IMR-90 (cell line): ENCODE results near the gene RER1. TPM values are rescaled to one million over a fixed set of nuclear protein-coding genes. Genes with fewer than 3 reads are reported as not detected.

Source experiments
- ATAC-seq: fragments of 200-7000 bp; cut with Tn5 transposase; 2 replicates; pipeline ENCODE4 v1.9.1; 2020; ENCODE audit warnings: low read depth, mild to moderate bottlenecking, moderate library complexity
- BruUV-seq: library from RNA; stranded (reverse); fragments of 400-500 nt; replicated peaks from 2 replicates; lab custom pipeline; 2021; lab: Mats Ljungman, UMichigan
- CTCF ChIA-PET: fragments of 300-600 bp; formaldehyde crosslinking; extraction: SDS; loops from one replicate; lab custom pipeline; 2021; ENCODE audit warnings: antibody characterized with exemption; lab: Yijun Ruan, JAX
- POLR2A ChIA-PET: fragments of 300-600 bp; sonication (Branson Sonifier 250); formaldehyde crosslinking; loops from one replicate; lab custom pipeline; 2022; ENCODE audit warnings: antibody characterized with exemption; ENCODE audit not compliant: unreplicated experiment; lab: Charles Lee
- DNase-seq: peaks from one replicate; pipeline ENCODE4 v3.0.0; 2013
- H2AFZ ChIP-seq: replicated peaks from 2 replicates; pipeline ENCODE3; 2013; ENCODE audit warnings: low read length, mild to moderate bottlenecking; ENCODE audit not compliant: poor library complexity
- H2AK5ac ChIP-seq: 2 replicates; pipeline ENCODE4 v1.6.1; 2013; ENCODE audit warnings: low read depth, low read length, inconsistent platforms
- H2AK9ac ChIP-seq: replicated peaks from 2 replicates; pipeline ENCODE3; 2013; ENCODE audit warnings: mild to moderate bottlenecking, low read depth, low read length, moderate library complexity; ENCODE audit not compliant: poor library complexity
- H2BK120ac ChIP-seq: 2 replicates; pipeline ENCODE4 v1.6.1; 2013; ENCODE audit warnings: low read depth, low read length, inconsistent platforms
- H2BK15ac ChIP-seq: 3 replicates; pipeline ENCODE4 v1.6.1; 2013; ENCODE audit warnings: low read depth, low read length, inconsistent platforms
- H2BK20ac ChIP-seq: 2 replicates; pipeline ENCODE4 v1.6.1; 2013; ENCODE audit warnings: low read depth, mild to moderate bottlenecking, inconsistent platforms, low read length, moderate library complexity
- H2BK5ac ChIP-seq: 2 replicates; pipeline ENCODE4 v1.6.1; 2013; ENCODE audit warnings: mild to moderate bottlenecking, low read depth, low read length, inconsistent platforms; ENCODE audit not compliant: poor library complexity, severe bottlenecking
- H3K14ac ChIP-seq: replicated peaks from 2 replicates; pipeline ENCODE4 v1.6.1; 2013; ENCODE audit warnings: low read depth, low read length, inconsistent platforms
- H3K18ac ChIP-seq: 2 replicates; pipeline ENCODE4 v1.6.1; 2013; ENCODE audit warnings: low read depth, low read length, control low read depth
- H3K23ac ChIP-seq: 2 replicates; pipeline ENCODE4 v1.6.1; 2013; ENCODE audit warnings: low read depth, low read length, inconsistent platforms
- H3K27ac ChIP-seq: 2 replicates; pipeline ENCODE4 v1.5.1; 2013; ENCODE audit warnings: mild to moderate bottlenecking, control low read depth, low read length; ENCODE audit not compliant: insufficient read depth
- H3K27me3 ChIP-seq: 2 replicates; pipeline ENCODE4 v1.6.1; 2013; ENCODE audit warnings: low read length; ENCODE audit not compliant: control insufficient read depth, insufficient read depth
- H3K36me3 ChIP-seq: 2 replicates; pipeline ENCODE4 v1.6.1; 2013; ENCODE audit warnings: low read length, mixed read lengths; ENCODE audit not compliant: control insufficient read depth, insufficient read depth
- H3K4ac ChIP-seq: 2 replicates; pipeline ENCODE4 v1.6.1; 2013; ENCODE audit warnings: low read depth, low read length, inconsistent platforms
- H3K4me1 ChIP-seq: 2 replicates; pipeline ENCODE4 v1.6.1; 2013; ENCODE audit warnings: low read length, mixed read lengths; ENCODE audit not compliant: control insufficient read depth, insufficient read depth
- H3K4me2 ChIP-seq: 2 replicates; pipeline ENCODE4 v1.6.1; 2013; ENCODE audit warnings: low read depth, mild to moderate bottlenecking, control low read depth, low read length, moderate library complexity
- H3K4me3 ChIP-seq: 2 replicates; pipeline ENCODE4 v1.5.1; 2013; ENCODE audit warnings: low read depth, mild to moderate bottlenecking, control low read depth, low read length, moderate library complexity; ENCODE audit not compliant: insufficient read depth
- H3K56ac ChIP-seq: 2 replicates; pipeline ENCODE4 v1.6.1; 2013; ENCODE audit warnings: low read length, inconsistent platforms; ENCODE audit not compliant: insufficient read depth; ENCODE audit errors: extremely low read depth
- H3K79me1 ChIP-seq, 2 experiments: 2 replicates each; pipeline ENCODE4 v1.6.1; 2013; ENCODE audit warnings: low read length in 2 of 2, inconsistent platforms in 1 of 2, low read depth in 1 of 2
- H3K9ac ChIP-seq: 2 replicates; pipeline ENCODE4 v1.6.1; 2013; ENCODE audit warnings: low read depth, low read length, control low read depth
- H3K9me1 ChIP-seq: 2 replicates; pipeline ENCODE4 v1.6.1; 2013; ENCODE audit warnings: low read length, inconsistent platforms; ENCODE audit not compliant: insufficient read depth
- H3K9me3 ChIP-seq: 2 replicates; pipeline ENCODE4 v1.6.1; 2013; ENCODE audit warnings: low read length; ENCODE audit not compliant: control insufficient read depth, insufficient read depth
- H4K20me1 ChIP-seq: 2 replicates; pipeline ENCODE4 v1.6.1; 2013; ENCODE audit warnings: low read length, inconsistent platforms; ENCODE audit not compliant: insufficient read depth
- H4K5ac ChIP-seq: 2 replicates; pipeline ENCODE4 v1.6.1; 2013; ENCODE audit warnings: mild to moderate bottlenecking, low read depth, low read length, control low read depth
- H4K8ac ChIP-seq, 2 experiments: 2 replicates each; pipeline ENCODE4 v1.6.1; 2013; ENCODE audit warnings: low read depth in 2 of 2, low read length in 2 of 2, control low read depth in 1 of 2, inconsistent platforms in 1 of 2
- H4K91ac ChIP-seq: 2 replicates; pipeline ENCODE4 v1.6.1; 2013; ENCODE audit warnings: low read depth, low read length, inconsistent platforms; ENCODE audit not compliant: insufficient read depth
- BHLHE40 ChIP-seq: fragments of 150-350 bp; IDR thresholded peaks from 2 replicates; pipeline ENCODE4 v1.6.1; 2016; ENCODE audit warnings: mild to moderate bottlenecking, low read depth, low read length
- CEBPB ChIP-seq: IDR thresholded peaks from 2 replicates; pipeline ENCODE4 v1.6.1; 2012; ENCODE audit warnings: low read depth, low read length, improper control_type of control experiment
- CHD1 ChIP-seq: IDR thresholded peaks from 2 replicates; pipeline ENCODE4 v1.6.1; 2012; ENCODE audit warnings: low read depth, low read length, improper control_type of control experiment
- MAZ ChIP-seq: IDR thresholded peaks from 2 replicates; pipeline ENCODE4 v1.6.1; 2012; ENCODE audit warnings: low read depth, mild to moderate bottlenecking, low read length, improper control_type of control experiment, moderate library complexity, borderline replicate concordance
- NFE2L2 ChIP-seq: fragments of 150-350 bp; IDR thresholded peaks from 2 replicates; pipeline ENCODE4 v1.6.1; 2016; ENCODE audit warnings: low read depth, mild to moderate bottlenecking, low read length
- POLR2A ChIP-seq: IDR thresholded peaks from 2 replicates; pipeline ENCODE4 v1.6.1; 2012; ENCODE audit warnings: mild to moderate bottlenecking, low read depth, low read length
- RAD21 ChIP-seq: IDR thresholded peaks from 2 replicates; pipeline ENCODE4 v1.6.1; 2012; ENCODE audit warnings: low read length, improper control_type of control experiment
- RCOR1 ChIP-seq: IDR thresholded peaks from 2 replicates; pipeline ENCODE4 v1.6.1; 2012; ENCODE audit warnings: mild to moderate bottlenecking, low read length, improper control_type of control experiment; ENCODE audit not compliant: insufficient replicate concordance
- RFX5 ChIP-seq: IDR thresholded peaks from 2 replicates; pipeline ENCODE4 v1.8.0; 2012; ENCODE audit warnings: low read depth, mild to moderate bottlenecking, low read length, moderate library complexity
- SMC3 ChIP-seq: fragments of 150-350 bp; IDR thresholded peaks from 2 replicates; pipeline ENCODE4 v1.6.1; 2016; ENCODE audit warnings: low read depth, mild to moderate bottlenecking, antibody characterized with exemption, low read length, moderate library complexity
- WGBS, 2 experiments: methylation state at CpG; one replicate each; pipeline versions ENCODE4 v1.1.5 to v1.1.7; 2013; ENCODE audit warnings: missing lambda C conversion rate in 2 of 2; ENCODE audit not compliant: insufficient read length in 1 of 2; ENCODE audit errors: extremely low coverage in 2 of 2; 5-methylcytosine and 5-hydroxymethylcytosine counted together
- dilution Hi-C: fragments of 300-500 bp; cut with HindIII; formaldehyde crosslinking; loops from one replicate; pipeline ENCODE4 v1.14.3; 2018; ENCODE audit warnings: low sequenced_read_pairs; ENCODE audit not compliant: unreplicated experiment
- in situ Hi-C: fragments of 300-500 bp; cut with MboI; formaldehyde crosslinking; loops from 3 replicates; pipeline ENCODE4 v1.14.3; 2019; ENCODE audit warnings: low sequenced_read_pairs, inconsistent platforms, mixed read lengths
- intact Hi-C: fragments of 100-400 bp; cut with micrococcal nuclease; formaldehyde crosslinking; loops from 2 replicates; pipeline ENCODE4 v1.10.0; 2022
- polyA plus RNA-seq, 3 experiments: library from polyadenylated mRNA; depleted of rRNA; stranded (reverse); fragments of >200 nt; gene quantifications; 2 replicates each; pipeline ENCODE4 v1.2.3, GENCODE V29; 2012; ENCODE audit warnings: low replicate concordance in 1 of 3
- total RNA-seq: library from RNA; depleted of rRNA; stranded (reverse); fragments of >200 nt; gene quantifications from 2 replicates; pipeline ENCODE4 v1.2.3, GENCODE V29; 2012
- TF ChIP-seq, protein P1 (sequence below): fragments of 150-350 bp; IDR thresholded peaks from 2 replicates; pipeline ENCODE4 v1.6.1; 2016; ENCODE audit warnings: low read depth, mild to moderate bottlenecking, low read length, moderate library complexity, borderline replicate concordance

The RER1 gene
- total and polyA plus RNA-seq, 2 of the 4 experiments (the other 2 are of a cell fraction) = 47.1 to 240 TPM

DNA sequence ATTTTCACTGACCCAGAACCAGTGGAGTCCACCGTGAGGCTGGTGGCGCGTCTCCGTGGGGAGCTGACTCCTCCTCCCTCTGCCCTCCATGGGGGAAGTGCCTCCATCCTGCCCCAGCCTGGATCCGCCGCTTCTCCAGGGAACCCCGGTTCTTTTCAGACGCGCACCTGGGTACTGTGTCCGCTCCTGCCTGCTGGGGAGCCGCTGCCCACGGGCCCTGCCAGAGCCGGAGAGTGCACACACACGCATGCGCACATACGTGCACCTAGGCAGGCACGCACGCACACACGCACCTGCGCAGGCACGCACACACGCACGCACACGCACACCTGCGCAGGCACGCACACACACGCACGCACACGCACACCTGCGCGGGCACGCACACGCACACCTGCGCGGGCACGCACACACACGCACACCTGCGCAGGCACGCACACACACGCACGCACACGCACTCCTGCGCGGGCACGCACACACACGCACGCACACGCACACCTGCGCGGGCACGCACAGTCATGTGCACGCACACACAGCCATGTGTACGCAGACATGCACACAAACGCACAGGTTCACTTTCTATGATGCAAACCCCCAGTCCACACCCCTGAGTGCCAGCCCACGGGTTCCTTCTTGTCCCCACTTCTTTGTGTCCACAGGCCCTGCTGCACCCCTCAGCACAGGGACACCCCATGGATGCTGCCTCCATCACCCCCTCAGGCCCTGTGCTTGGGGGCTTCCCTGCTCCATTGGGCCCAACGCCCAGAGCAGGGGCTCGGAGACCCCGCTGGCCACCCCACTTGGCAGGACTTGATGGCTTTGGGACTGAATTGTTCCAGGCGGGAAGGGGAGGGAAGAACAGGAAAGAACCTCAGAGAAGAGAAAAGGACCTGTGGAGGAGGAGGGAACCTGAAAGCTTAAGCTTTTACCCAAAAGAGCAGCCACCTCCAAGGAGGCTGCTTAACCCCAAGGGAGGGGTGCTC, 43.0 kb upstream of the RER1 start:
- H4K20me1 ChIP-seq = no peaks in the 10 kb centered on the region

More for the DNA sequence above, 43.0 kb upstream of the RER1 start:
- no peak overlapping the region for H3K56ac ChIP-seq
- BruUV-seq = no TSS peak
- no peak for TF ChIP-seq CEBPB
- no peak for TF ChIP-seq BHLHE40
- no peak for TF ChIP-seq CHD1
- no peak for TF ChIP-seq POLR2A
- TF ChIP-seq SMC3 = no peak
- no peak for TF ChIP-seq RAD21
- TF ChIP-seq RFX5 = no peak
- no peak for TF ChIP-seq NFE2L2
- TF ChIP-seq RCOR1 = no peak
- TF ChIP-seq MAZ = no peak
- TF ChIP-seq, protein P1, sequence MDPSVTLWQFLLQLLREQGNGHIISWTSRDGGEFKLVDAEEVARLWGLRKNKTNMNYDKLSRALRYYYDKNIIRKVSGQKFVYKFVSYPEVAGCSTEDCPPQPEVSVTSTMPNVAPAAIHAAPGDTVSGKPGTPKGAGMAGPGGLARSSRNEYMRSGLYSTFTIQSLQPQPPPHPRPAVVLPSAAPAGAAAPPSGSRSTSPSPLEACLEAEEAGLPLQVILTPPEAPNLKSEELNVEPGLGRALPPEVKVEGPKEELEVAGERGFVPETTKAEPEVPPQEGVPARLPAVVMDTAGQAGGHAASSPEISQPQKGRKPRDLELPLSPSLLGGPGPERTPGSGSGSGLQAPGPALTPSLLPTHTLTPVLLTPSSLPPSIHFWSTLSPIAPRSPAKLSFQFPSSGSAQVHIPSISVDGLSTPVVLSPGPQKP = no peak
- no peak overlapping the region for H2AK9ac ChIP-seq
- POLR2A ChIA-PET = no interaction called here
- no peak overlapping the region for H3K4me2 ChIP-seq
- no peak overlapping the region for H3K4ac ChIP-seq
- H4K91ac ChIP-seq = no peak overlapping the region
- H2AK5ac ChIP-seq = no peak overlapping the region
- H2AFZ ChIP-seq = no peak overlapping the region
- no peaks in the 10 kb centered on the region for H3K79me1 ChIP-seq
- H3K27ac ChIP-seq = no peak overlapping the region
- H3K18ac ChIP-seq = no peak overlapping the region
- H2BK15ac ChIP-seq = no peak overlapping the region
- no peak overlapping the region for H3K23ac ChIP-seq
- H3K9ac ChIP-seq = no peak overlapping the region
- no peaks in the 10 kb centered on the region for H3K4me1 ChIP-seq
- no peak overlapping the region for H4K8ac ChIP-seq
- in situ Hi-C loops = no loop called here
- no peaks in the 10 kb centered on the region for H3K36me3 ChIP-seq
- no peaks in the 10 kb centered on the region for H3K27me3 ChIP-seq
- intact Hi-C loops = no loop called here
- CTCF ChIA-PET = no interaction called here
- ATAC-seq = no peak
- no peaks in the 10 kb centered on the region for H3K9me1 ChIP-seq
- DNase-seq = no peak
- H2BK120ac ChIP-seq = no peak overlapping the region
- dilution Hi-C loops = no loop called here
- H4K5ac ChIP-seq = no peak overlapping the region
- WGBS, 2 experiments = 95% methylated on average over 40 of the region's 59 CpGs; no CpG with 5 or more reads in 1 of the 2 experiments
- H2BK20ac ChIP-seq = no peak overlapping the region
- H3K14ac ChIP-seq = no peak overlapping the region
- H3K9me3 ChIP-seq = no peaks in the 10 kb centered on the region
- H2BK5ac ChIP-seq = no peak overlapping the region
- no peak overlapping the region for H3K4me3 ChIP-seq
